H1 (cell line): Measurements from ENCODE around the gene RNF224. TPM values are rescaled to one million over a fixed set of nuclear protein-coding genes. Genes with fewer than 3 reads are reported as not detected.

Source experiments
- CTCF ChIA-PET: fragments of 300-600 bp; sonication (Branson Sonifier 250); formaldehyde crosslinking; loops from one replicate; lab custom pipeline; 2021; ENCODE audit not compliant: partially characterized antibody; lab: Charles Lee
- POLR2A ChIA-PET: fragments of 300-600 bp; sonication (Branson Sonifier 250); formaldehyde crosslinking; loops from one replicate; lab custom pipeline; 2021; ENCODE audit warnings: inconsistent platforms; ENCODE audit not compliant: partially characterized antibody; lab: Charles Lee
- DNase-seq, 2 experiments: peaks; one replicate each; pipeline versions ENCODE4 v3.0.0 to v3.0.0-alpha.2; 2010 to 2022; ENCODE audit warnings: low spot score in 2 of 2, low read depth in 1 of 2, mixed read lengths in 1 of 2
- FAIRE-seq: peaks from 2 replicates; lab custom pipeline; 2011; peaks lifted over from hg19 to GRCh38; lab: Jason Lieb, UNC
- H2AFZ ChIP-seq: 2 replicates; pipeline ENCODE4 v1.8.1; 2012; ENCODE audit warnings: low read length, inconsistent platforms
- H2AK5ac ChIP-seq: 2 replicates; pipeline ENCODE4 v1.6.1; 2013; ENCODE audit warnings: low read depth, low read length
- H2BK120ac ChIP-seq: replicated peaks from 2 replicates; pipeline ENCODE3; 2013; ENCODE audit warnings: low read depth, low read length, inconsistent platforms
- H2BK12ac ChIP-seq: 2 replicates; pipeline ENCODE4 v1.6.1; 2013; ENCODE audit warnings: low read depth, low read length
- H2BK15ac ChIP-seq: 2 replicates; pipeline ENCODE4 v1.6.1; 2013; ENCODE audit warnings: low read length
- H2BK20ac ChIP-seq: 2 replicates; pipeline ENCODE4 v1.6.1; 2013; ENCODE audit warnings: low read length
- H2BK5ac ChIP-seq: 2 replicates; pipeline ENCODE4 v1.6.1; 2013; ENCODE audit warnings: low read depth, low read length
- H3K14ac ChIP-seq: 2 replicates; pipeline ENCODE4 v1.6.1; 2013; ENCODE audit warnings: inconsistent platforms; ENCODE audit not compliant: insufficient read length
- H3K18ac ChIP-seq: 2 replicates; pipeline ENCODE4 v1.6.1; 2013; ENCODE audit warnings: low read length; ENCODE audit errors: extremely low read depth
- H3K23ac ChIP-seq: 2 replicates; pipeline ENCODE4 v1.6.1; 2013; ENCODE audit warnings: inconsistent platforms; ENCODE audit not compliant: insufficient read length
- H3K23me2 ChIP-seq: 2 replicates; pipeline ENCODE4 v1.6.1; 2013; ENCODE audit warnings: low read depth, low read length
- H3K27ac ChIP-seq: 2 replicates; pipeline ENCODE4 v1.6.1; 2011; ENCODE audit warnings: low read depth, low read length, inconsistent platforms
- H3K27me3 ChIP-seq, 4 experiments: replicated peaks in 1 of 4; 1 replicate in 1 of 4; 2 replicates in 3 of 4; pipeline versions ENCODE4 v1.6.1 to v1.8.1; 2011 to 2013; ENCODE audit warnings: low read length in 3 of 4, mild to moderate bottlenecking in 3 of 4, inconsistent platforms in 2 of 4, mixed read lengths in 2 of 4, moderate library complexity in 1 of 4; ENCODE audit not compliant: control insufficient read depth in 3 of 4, insufficient read depth in 3 of 4; ENCODE audit errors: extremely low read depth in 1 of 4
- H3K36me3 ChIP-seq, 4 experiments: 2 replicates each; pipeline versions ENCODE4 v1.6.1 to v1.8.1; 2011 to 2013; ENCODE audit warnings: mild to moderate bottlenecking in 4 of 4, low read length in 3 of 4, moderate library complexity in 2 of 4, control low read depth in 1 of 4, inconsistent platforms in 1 of 4; ENCODE audit not compliant: insufficient read depth in 4 of 4, control insufficient read depth in 2 of 4
- H3K4ac ChIP-seq: replicated peaks from 2 replicates; pipeline ENCODE3; 2013; ENCODE audit warnings: low read length, low read depth, mixed read lengths, inconsistent platforms; ENCODE audit not compliant: insufficient read length
- H3K4me1 ChIP-seq, 4 experiments: replicated peaks in 1 of 4; 1 replicate in 1 of 4; 2 replicates in 3 of 4; pipeline versions ENCODE4 v1.6.1 to v1.8.1; 2011 to 2013; ENCODE audit warnings: low read length in 3 of 4, inconsistent platforms in 2 of 4, mixed read lengths in 1 of 4; ENCODE audit not compliant: insufficient read depth in 4 of 4, control insufficient read depth in 3 of 4
- H3K4me2 ChIP-seq, 2 experiments: 2 replicates each; pipeline versions ENCODE4 v1.6.1 to v1.8.1; 2011 to 2013; ENCODE audit warnings: low read depth in 2 of 2, low read length in 2 of 2, control low read depth in 1 of 2, inconsistent platforms in 1 of 2, mild to moderate bottlenecking in 1 of 2; ENCODE audit not compliant: insufficient read depth in 1 of 2
- H3K4me3 ChIP-seq, 4 experiments: fragments of 200-600, 300-600 bp in 1 of 4; sonication (generic), shearing (Covaris generic), sonication (Bioruptor Twin) in 1 of 4; 2 replicates each; pipeline versions ENCODE4 v1.5.1 to v1.8.1; 2011 to 2016; ENCODE audit warnings: low read length in 4 of 4, low read depth in 3 of 4, control low read depth in 2 of 4, inconsistent platforms in 2 of 4, mild to moderate bottlenecking in 2 of 4, mixed read lengths in 1 of 4, moderate library complexity in 1 of 4; ENCODE audit not compliant: insufficient read depth in 2 of 4; ENCODE audit errors: extremely low read depth in 1 of 4
- H3K56ac ChIP-seq: replicated peaks from 2 replicates; pipeline ENCODE3; 2013; ENCODE audit warnings: low read depth, mild to moderate bottlenecking, mixed read lengths, low read length, inconsistent platforms; ENCODE audit not compliant: insufficient read length
- H3K79me1 ChIP-seq: 2 replicates; pipeline ENCODE4 v1.6.1; 2013; ENCODE audit warnings: low read depth, low read length, control low read depth
- H3K79me2 ChIP-seq, 2 experiments: 2 replicates each; pipeline versions ENCODE4 v1.6.1 to v1.8.1; 2012 to 2013; ENCODE audit warnings: low read length in 2 of 2, mild to moderate bottlenecking in 2 of 2, inconsistent platforms in 1 of 2; ENCODE audit not compliant: insufficient read depth in 2 of 2, control insufficient read depth in 1 of 2
- H3K9ac ChIP-seq, 4 experiments: replicated peaks in 1 of 4; 1 replicate in 1 of 4; 2 replicates in 3 of 4; pipeline versions ENCODE4 v1.6.1 to v1.8.1; 2011 to 2013; ENCODE audit warnings: low read depth in 3 of 4, low read length in 3 of 4, control low read depth in 2 of 4, mild to moderate bottlenecking in 2 of 4, moderate library complexity in 2 of 4, inconsistent platforms in 1 of 4; ENCODE audit errors: extremely low read depth in 1 of 4
- H3K9me3 ChIP-seq, 2 experiments: 2 replicates each; pipeline versions ENCODE4 v1.6.1 to v1.8.1; 2012 to 2013; ENCODE audit warnings: mild to moderate bottlenecking in 2 of 2, moderate library complexity in 2 of 2, control low read depth in 1 of 2, inconsistent platforms in 1 of 2, low read depth in 1 of 2, low read length in 1 of 2, mixed read lengths in 1 of 2; ENCODE audit not compliant: insufficient read depth in 2 of 2
- H4K20me1 ChIP-seq, 2 experiments: replicated peaks in 1 of 2; 2 replicates each; pipeline versions ENCODE3 to v1.8.1; 2011 to 2013; ENCODE audit warnings: inconsistent platforms in 2 of 2, low read length in 2 of 2, mild to moderate bottlenecking in 1 of 2; ENCODE audit not compliant: insufficient read depth in 2 of 2, control insufficient read depth in 1 of 2
- H4K5ac ChIP-seq: 2 replicates; pipeline ENCODE4 v1.6.1; 2013; ENCODE audit warnings: low read length, low read depth, mixed read lengths, inconsistent platforms; ENCODE audit not compliant: insufficient read length
- H4K8ac ChIP-seq: 2 replicates; pipeline ENCODE4 v1.8.0; 2013; ENCODE audit warnings: mild to moderate bottlenecking, moderate library complexity, low read length, inconsistent platforms; ENCODE audit not compliant: insufficient read depth; ENCODE audit errors: extremely low read depth
- H4K91ac ChIP-seq: replicated peaks from 2 replicates; pipeline ENCODE3; 2013; ENCODE audit warnings: low read length, mixed read lengths, inconsistent platforms; ENCODE audit not compliant: insufficient read length
- CHD1 ChIP-seq: IDR thresholded peaks from 2 replicates; pipeline ENCODE4 v1.6.1; 2012; ENCODE audit warnings: low read depth, low read length, improper control_type of control experiment
- SP4 ChIP-seq: IDR thresholded peaks from 2 replicates; pipeline ENCODE4 v1.6.1; 2012; ENCODE audit warnings: low read length, inconsistent platforms
- WGBS, 2 experiments: shearing (Covaris generic) in 1 of 2; methylation state at CpG; one replicate each; pipeline versions ENCODE4 v1.1.6 to v1.1.7; 2013 to 2015; ENCODE audit warnings: low lambda C conversion rate in 2 of 2, mixed read lengths in 2 of 2, inconsistent platforms in 1 of 2, low coverage in 1 of 2, missing lambda C conversion rate in 1 of 2; ENCODE audit not compliant: insufficient replicate concordance in 2 of 2, insufficient coverage in 1 of 2, insufficient read length in 1 of 2; ENCODE audit errors: extremely low coverage in 1 of 2, missing lambda C conversion rate in 1 of 2; 5-methylcytosine and 5-hydroxymethylcytosine counted together
- polyA plus RNA-seq, 7 experiments: library from polyadenylated mRNA; depleted of rRNA in 3 of 7; stranded (reverse) in 5 of 7; unstranded in 2 of 7; fragments of >200 nt in 5 of 7; fragments of 200-250 nt in 2 of 7; gene quantifications; 1 replicate in 5 of 7; 2 replicates in 1 of 7; 4 replicates in 1 of 7; pipeline versions ENCODE4 v1.2.1 to v1.2.3, GENCODE V29; 2011 to 2013; ENCODE audit warnings: missing spikeins in 2 of 7, mixed read lengths in 2 of 7
- total RNA-seq: library from RNA; stranded (reverse); fragmentation: NEBNext Ultra II Directional; extraction: Animal tissue kit (Norgen Biotek cat#: 25700); gene quantifications from 2 replicates; pipeline ENCODE4 v1.2.1, GENCODE V29; 2021

The RNF224 gene
- total and polyA plus RNA-seq, 2 of the 8 experiments (the other 6 are each of a cell fraction or from before 2014, with no cell fraction given): 0.24 TPM; not detected in 1

DNA sequence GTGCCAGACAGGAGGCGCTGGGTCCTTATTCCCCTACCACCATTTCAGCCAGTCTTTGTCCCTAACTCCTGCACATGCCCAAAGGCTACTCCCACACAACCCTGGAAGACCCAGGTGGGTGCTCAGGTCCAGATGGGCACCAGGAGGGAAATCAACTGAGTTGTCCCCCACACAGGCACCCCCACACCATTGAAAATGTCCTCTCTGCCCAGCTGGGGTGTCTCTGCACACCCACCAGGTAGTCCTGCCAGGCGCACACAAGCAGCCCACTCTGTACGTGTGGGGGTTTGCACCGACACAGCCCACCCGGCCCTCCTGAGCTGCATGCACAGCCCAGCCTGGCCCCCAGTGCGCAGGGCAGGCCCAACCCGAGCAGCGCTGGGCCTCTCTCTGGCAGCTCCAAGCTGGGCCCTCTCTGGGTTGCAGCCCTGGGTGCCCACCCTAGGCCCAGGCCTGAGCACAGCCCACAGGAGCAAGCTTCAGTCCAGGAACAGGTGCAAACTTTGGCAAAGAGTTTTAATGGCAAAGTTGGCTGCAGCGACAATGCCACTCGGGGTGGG is 7.5 kb upstream of the RNF224 start:
- Histone ChIP-seq H3K4me2 (no peak overlapping the region), H2BK12ac (no peak overlapping the region), H2BK5ac (no peak overlapping the region), H3K79me1 (no peaks in the 10 kb centered on the region), H4K5ac (no peak overlapping the region), H2AK5ac (no peak overlapping the region), H2BK15ac (no peak overlapping the region), H3K36me3 (peaks cover 0 to 17% (median 4%) of the 10 kb centered on the region in 4 experiments; a peak in 6 of 8 replicates), H3K9ac (no peak overlapping the region), H3K56ac (no peak overlapping the region), H2BK20ac (no peak overlapping the region), H4K91ac (no peak overlapping the region), H3K23ac (no peak overlapping the region), H2AFZ (no peak overlapping the region), H4K8ac (no peak overlapping the region; the same call in 1 of the 2 replicates), H3K27ac (no peak overlapping the region), H3K4ac (no peak overlapping the region), H3K23me2 (peaks cover 18% of the 10 kb centered on the region; the same call in 1 of the 2 replicates), H3K79me2 (no peaks in the 10 kb centered on the region), H3K27me3 (no peaks in the 10 kb centered on the region; a peak in 2 of 7 replicates), H4K20me1 (peaks cover 0 to 9% of the 10 kb centered on the region in 2 experiments), H3K18ac (no peak overlapping the region), H3K4me1 (peaks cover 0 to 15% (median 10%) of the 10 kb centered on the region in 4 experiments; a peak in 5 of 7 replicates), H2BK120ac (no peak overlapping the region), H3K4me3 (no peak overlapping the region), H3K9me3 (no peaks in the 10 kb centered on the region), H3K14ac (no peak overlapping the region)
- no peak for FAIRE-seq
- 94% methylated on average over 10 of the region's 10 CpGs; no CpG with 5 or more reads in 1 of the 2 experiments for WGBS, 2 experiments
- ChIA-PET POLR2A (interaction anchor here (0.8 to 69.9 kb wide), 10 partner anchors 12 to 164 kb away, joined by 3 to 1462 read pairs (median 4); partner anchors contain the start of genes NDOR1, NELFB, STPG3 and TMEM203), CTCF (interaction anchor here (0.7 to 20.2 kb wide), 5 partner anchors 10 to 272 kb away, joined by 3 to 204 read pairs (median 3); partner anchors contain the start of genes ANAPC2 and SSNA1)
- DNase-seq: no peak
- no peak for TF ChIP-seq CHD1
- no peak for TF ChIP-seq SP4
